Right lobe of liver (tissue), 4 donors: ENCODE results near the gene PTTG1.

Experiments
- CTCF ChIP-seq, 4 donors: fragments of 200-600 bp in 3 of 4; fragments of 450-650 bp in 1 of 4; IDR thresholded peaks; one replicate each; pipeline versions ENCODE4 v1.5.1 to v1.8.0; 2016 to 2022; ENCODE audit warnings: antibody characterized with exemption in 4 of 4, mild to moderate bottlenecking in 2 of 4
- POLR2A ChIP-seq: fragments of 450-650 bp; IDR thresholded peaks from one replicate; pipeline ENCODE4 v1.6.1; 2017; ENCODE audit warnings: antibody characterized with exemption, mild to moderate bottlenecking
- donor health status: DM: no; HTN: no; CAD: no.
- donor health status: DM: no; HTN: no; CAD: no.
- donor health status: DM: no; HTN: yes; CAD: no.

GRCh38 chr5:160462167-160462566 is 40.5 kb downstream of the PTTG1 start:
- no peak for TF ChIP-seq CTCF (IDR thresholded peaks at IDR 0.05)
- no peak for TF ChIP-seq POLR2A
